ENCODE results near the gene MAT2A. TPM values are rescaled to one million over a fixed set of nuclear protein-coding genes. Genes with fewer than 3 reads are reported as not detected.

Gene MAT2A
- total RNA-seq, 1 experiment from 2014 or later, result 444 TPM

DNA sequence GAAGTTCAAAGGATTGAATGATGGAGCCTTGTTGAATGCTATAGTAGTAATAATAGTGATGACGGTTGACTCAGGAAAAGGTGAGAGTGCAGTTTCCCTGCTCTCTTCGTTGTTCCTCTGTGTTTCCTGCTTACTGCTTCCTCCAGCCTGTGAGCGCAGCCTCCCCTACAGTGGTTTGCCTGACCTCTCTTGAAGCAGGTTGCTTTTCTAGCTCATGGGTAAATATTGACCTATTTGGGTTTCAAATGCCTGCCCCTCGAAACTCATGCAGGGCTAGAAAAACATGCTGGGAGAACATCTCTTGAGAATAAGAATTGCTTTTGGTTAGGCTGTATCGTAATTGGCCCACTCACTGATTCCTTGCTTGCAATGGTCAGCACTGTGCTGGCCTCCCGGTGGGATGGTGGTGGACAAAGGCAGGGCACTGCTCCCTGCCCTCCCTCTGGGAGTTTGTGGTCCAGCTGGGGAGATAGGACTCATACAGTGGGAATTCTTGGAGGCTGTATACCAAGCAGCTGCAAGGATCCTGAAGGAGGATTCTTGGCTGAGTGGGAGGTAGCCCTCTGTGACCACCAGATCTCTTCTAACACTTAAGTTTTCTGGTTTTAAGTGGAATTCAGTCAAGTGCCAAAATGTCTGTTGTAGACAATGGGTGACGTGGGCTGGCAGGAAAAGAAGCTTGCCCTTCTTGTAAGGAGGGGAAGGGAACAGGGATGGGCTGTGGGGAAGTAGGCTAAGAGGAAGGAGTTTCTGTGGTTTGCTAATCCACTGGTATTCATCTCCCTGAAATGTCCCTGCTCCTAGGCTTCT is 51.2 kb downstream of the MAT2A start:
- POLR2A ChIA-PET, result interaction anchor here (0.5 to 1.5 kb wide), 2 partner anchors 11 to 26 kb away, joined by 3 to 7 read pairs; partner anchors contain the start of gene USP39
- H3K4me1 ChIP-seq (ENCODE audit: control insufficient read depth in 1 of 2, insufficient read depth in 2 of 2, low read length in 2 of 2), result peaks cover 16 to 33% of the 10 kb centered on the region in 2 experiments
- BruUV-seq (replicated peaks), result no TSS peak
- intact Hi-C loops (cut with micrococcal nuclease), result no loop called here
- H3K9me3 ChIP-seq (ENCODE audit: control insufficient read depth in 1 of 2, insufficient read depth in 1 of 2, low read depth in 1 of 2, low read length in 2 of 2), result no peaks in the 10 kb centered on the region
- H3K9me2 ChIP-seq (ENCODE audit: insufficient read depth), result no peaks in the 10 kb centered on the region
- RAD21 ChIA-PET (ENCODE audit: low non-redundant PET in 1 of 2, low total read pairs in 2 of 2, uncharacterized antibody in 2 of 2, unreplicated experiment in 2 of 2), result no interaction called here
- CTCF ChIA-PET, result no interaction called here
- no peak overlapping the region for H3K27ac ChIP-seq (ENCODE audit: low read depth, low read length)
- no peak overlapping the region for H3K4me3 ChIP-seq (replicated peaks in 1 of 2; ENCODE audit: low read depth in 1 of 2, low read length in 2 of 2)
- ATAC-seq, result no peak
- no peak overlapping the region for H2AFZ ChIP-seq (ENCODE audit: low read depth, low read length, poor library complexity, severe bottlenecking)
- H3K9ac ChIP-seq (ENCODE audit: low read length), result no peak overlapping the region
- no peaks in the 10 kb centered on the region for H3K36me3 ChIP-seq (ENCODE audit: control insufficient read depth in 1 of 2, insufficient read depth in 2 of 2, low read length in 2 of 2)
- no peaks in the 10 kb centered on the region for H3K79me2 ChIP-seq (ENCODE audit: insufficient read depth, low read length)
- no peak overlapping the region for H3K4me2 ChIP-seq (ENCODE audit: low read length)
- H4K20me1 ChIP-seq (ENCODE audit: insufficient read depth), result no peaks in the 10 kb centered on the region
- DNase-seq (ENCODE audit: low read depth, low spot score), result no peak
- H3K27me3 ChIP-seq (ENCODE audit: insufficient read depth, low read length), result no peaks in the 10 kb centered on the region
- TF ChIP-seq JUND (IDR thresholded peaks at IDR 0.05) (no peak), ZFX (IDR thresholded peaks at IDR 0.05) (no peak), TCF7L2 (IDR thresholded peaks at IDR 0.05; ENCODE audit: borderline replicate concordance, extremely low read depth, insufficient read depth, insufficient read length) (no peak), POLR2A (IDR thresholded peaks at IDR 0.05; ENCODE audit: borderline replicate concordance, extremely low read depth, insufficient read depth, insufficient read length) (no peak), POLR2AphosphoS5 (IDR thresholded peaks at IDR 0.05; ENCODE audit: low read depth, low read length) (no peak), CEBPB (IDR thresholded peaks at IDR 0.05; ENCODE audit: low read depth) (no peak), ELF1 (IDR thresholded peaks at IDR 0.05; ENCODE audit: borderline replicate concordance, low read depth) (no peak), SP1 (IDR thresholded peaks at IDR 0.05; ENCODE audit: low read depth) (no peak), ZNF274 (IDR thresholded peaks at IDR 0.05; ENCODE audit: low read depth, low read length) (no peak), EGR1 (IDR thresholded peaks at IDR 0.05; ENCODE audit: low read depth) (no peak), CBX3 (IDR thresholded peaks at IDR 0.05; ENCODE audit: low read depth) (no peak), FOSL1 (IDR thresholded peaks at IDR 0.05; ENCODE audit: low read depth) (no peak), RAD21 (IDR thresholded peaks at IDR 0.05; ENCODE audit: low read depth) (no peak)
- TF ChIP-seq, protein P1, sequence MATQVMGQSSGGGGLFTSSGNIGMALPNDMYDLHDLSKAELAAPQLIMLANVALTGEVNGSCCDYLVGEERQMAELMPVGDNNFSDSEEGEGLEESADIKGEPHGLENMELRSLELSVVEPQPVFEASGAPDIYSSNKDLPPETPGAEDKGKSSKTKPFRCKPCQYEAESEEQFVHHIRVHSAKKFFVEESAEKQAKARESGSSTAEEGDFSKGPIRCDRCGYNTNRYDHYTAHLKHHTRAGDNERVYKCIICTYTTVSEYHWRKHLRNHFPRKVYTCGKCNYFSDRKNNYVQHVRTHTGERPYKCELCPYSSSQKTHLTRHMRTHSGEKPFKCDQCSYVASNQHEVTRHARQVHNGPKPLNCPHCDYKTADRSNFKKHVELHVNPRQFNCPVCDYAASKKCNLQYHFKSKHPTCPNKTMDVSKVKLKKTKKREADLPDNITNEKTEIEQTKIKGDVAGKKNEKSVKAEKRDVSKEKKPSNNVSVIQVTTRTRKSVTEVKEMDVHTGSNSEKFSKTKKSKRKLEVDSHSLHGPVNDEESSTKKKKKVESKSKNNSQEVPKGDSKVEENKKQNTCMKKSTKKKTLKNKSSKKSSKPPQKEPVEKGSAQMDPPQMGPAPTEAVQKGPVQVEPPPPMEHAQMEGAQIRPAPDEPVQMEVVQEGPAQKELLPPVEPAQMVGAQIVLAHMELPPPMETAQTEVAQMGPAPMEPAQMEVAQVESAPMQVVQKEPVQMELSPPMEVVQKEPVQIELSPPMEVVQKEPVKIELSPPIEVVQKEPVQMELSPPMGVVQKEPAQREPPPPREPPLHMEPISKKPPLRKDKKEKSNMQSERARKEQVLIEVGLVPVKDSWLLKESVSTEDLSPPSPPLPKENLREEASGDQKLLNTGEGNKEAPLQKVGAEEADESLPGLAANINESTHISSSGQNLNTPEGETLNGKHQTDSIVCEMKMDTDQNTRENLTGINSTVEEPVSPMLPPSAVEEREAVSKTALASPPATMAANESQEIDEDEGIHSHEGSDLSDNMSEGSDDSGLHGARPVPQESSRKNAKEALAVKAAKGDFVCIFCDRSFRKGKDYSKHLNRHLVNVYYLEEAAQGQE (IDR thresholded peaks at IDR 0.05; ENCODE audit: low read depth), result no peak
- TF ChIP-seq, protein P2, sequence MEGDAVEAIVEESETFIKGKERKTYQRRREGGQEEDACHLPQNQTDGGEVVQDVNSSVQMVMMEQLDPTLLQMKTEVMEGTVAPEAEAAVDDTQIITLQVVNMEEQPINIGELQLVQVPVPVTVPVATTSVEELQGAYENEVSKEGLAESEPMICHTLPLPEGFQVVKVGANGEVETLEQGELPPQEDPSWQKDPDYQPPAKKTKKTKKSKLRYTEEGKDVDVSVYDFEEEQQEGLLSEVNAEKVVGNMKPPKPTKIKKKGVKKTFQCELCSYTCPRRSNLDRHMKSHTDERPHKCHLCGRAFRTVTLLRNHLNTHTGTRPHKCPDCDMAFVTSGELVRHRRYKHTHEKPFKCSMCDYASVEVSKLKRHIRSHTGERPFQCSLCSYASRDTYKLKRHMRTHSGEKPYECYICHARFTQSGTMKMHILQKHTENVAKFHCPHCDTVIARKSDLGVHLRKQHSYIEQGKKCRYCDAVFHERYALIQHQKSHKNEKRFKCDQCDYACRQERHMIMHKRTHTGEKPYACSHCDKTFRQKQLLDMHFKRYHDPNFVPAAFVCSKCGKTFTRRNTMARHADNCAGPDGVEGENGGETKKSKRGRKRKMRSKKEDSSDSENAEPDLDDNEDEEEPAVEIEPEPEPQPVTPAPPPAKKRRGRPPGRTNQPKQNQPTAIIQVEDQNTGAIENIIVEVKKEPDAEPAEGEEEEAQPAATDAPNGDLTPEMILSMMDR (IDR thresholded peaks at IDR 0.05 in 2 of 3, conservative IDR thresholded peaks at IDR 0.05 in 1 of 3; ENCODE audit: borderline replicate concordance in 1 of 3, insufficient read depth in 1 of 3, low read depth in 2 of 3, low read length in 2 of 3), result no peak

Data from HCT116 (cell line).